Panc1 (cell line): ENCODE data around the gene TRIM37. TPM values are rescaled to one million over a fixed set of nuclear protein-coding genes. Genes with fewer than 3 reads are reported as not detected.

Experiments used
- ATAC-seq: fragments of 200-7000 bp; cut with Tn5 transposase; 2 replicates; pipeline ENCODE4 v1.9.1; 2020; ENCODE audit warnings: mild to moderate bottlenecking, moderate library complexity
- BruUV-seq: library from RNA; stranded (reverse); fragments of 400-500 nt; replicated peaks from 2 replicates; lab custom pipeline; 2021; lab: Mats Ljungman, UMichigan
- CTCF ChIA-PET: fragments of 300-600 bp; sonication (Branson Sonifier 250); formaldehyde crosslinking; loops from one replicate; lab custom pipeline; 2022; ENCODE audit warnings: antibody characterized with exemption; lab: Charles Lee
- POLR2A ChIA-PET: fragments of 300-600 bp; sonication (Branson Sonifier 250); formaldehyde crosslinking; loops from one replicate; lab custom pipeline; 2022; ENCODE audit warnings: antibody characterized with exemption; lab: Charles Lee
- DNase-seq: peaks from one replicate; pipeline ENCODE4 v3.0.0-alpha.2; 2010; ENCODE audit warnings: low read depth, low spot score
- H3K27ac ChIP-seq: 2 replicates; pipeline ENCODE4 v1.5.1; 2011; ENCODE audit warnings: mild to moderate bottlenecking, low read length, inconsistent platforms
- H3K27me3 ChIP-seq: fragments of 200-500 bp; sonication (Bioruptor generic); 2 replicates; pipeline ENCODE4 v1.6.0; 2014; ENCODE audit warnings: low read length, inconsistent platforms; ENCODE audit not compliant: control insufficient read depth, insufficient read depth
- H3K36me3 ChIP-seq: fragments of 200-500 bp; sonication (Bioruptor generic); 2 replicates; pipeline ENCODE4 v1.5.1; 2014; ENCODE audit warnings: inconsistent platforms, mild to moderate bottlenecking, low read length, moderate library complexity; ENCODE audit not compliant: control insufficient read depth, insufficient read depth
- H3K4me1 ChIP-seq: 2 replicates; pipeline ENCODE4 v1.5.1; 2011; ENCODE audit warnings: inconsistent platforms, mild to moderate bottlenecking, low read length, moderate library complexity; ENCODE audit not compliant: control insufficient read depth, insufficient read depth
- H3K4me3 ChIP-seq, 2 experiments: 2 replicates each; pipeline ENCODE4 v1.5.1; 2011 to 2012; ENCODE audit warnings: low read depth in 2 of 2, low read length in 2 of 2, mild to moderate bottlenecking in 2 of 2, inconsistent platforms in 1 of 2, moderate library complexity in 1 of 2
- H3K9me3 ChIP-seq: fragments of 200-500 bp; sonication (Bioruptor generic); 2 replicates; pipeline ENCODE4 v1.5.1; 2014; ENCODE audit warnings: low read depth, mild to moderate bottlenecking, inconsistent platforms, low read length, moderate library complexity; ENCODE audit not compliant: control insufficient read depth, insufficient read depth
- CTCF ChIP-seq: fragments of 450-650 bp; IDR thresholded peaks from 2 replicates; pipeline ENCODE4 v1.5.1; 2017; ENCODE audit warnings: mild to moderate bottlenecking
- POLR2AphosphoS5 ChIP-seq: IDR thresholded peaks from 2 replicates; pipeline ENCODE4 v1.6.1; 2012; ENCODE audit warnings: mild to moderate bottlenecking, low read depth, low read length, moderate library complexity
- SIN3A ChIP-seq: IDR thresholded peaks from 2 replicates; pipeline ENCODE4 v1.6.1; 2012; ENCODE audit warnings: low read depth, mild to moderate bottlenecking, low read length, moderate library complexity, borderline replicate concordance; ENCODE audit not compliant: insufficient read depth
- TCF7L2 ChIP-seq: IDR thresholded peaks from 2 replicates; pipeline ENCODE4 v1.6.1; 2011; ENCODE audit warnings: mild to moderate bottlenecking, low read depth, low read length, inconsistent platforms
- in situ Hi-C: cut with HindIII; loops from 2 replicates; pipeline ENCODE4 v1.10.0; 2016; ENCODE audit warnings: low sequenced_read_pairs, low pct_unique_long_range_greater_than_20kb
- intact Hi-C: fragments of 100-400 bp; cut with micrococcal nuclease; formaldehyde crosslinking; loops from one replicate; pipeline ENCODE4 v1.10.0; 2022; ENCODE audit not compliant: unreplicated experiment
- total RNA-seq: library from RNA; stranded (reverse); gene quantifications from one replicate; pipeline ENCODE4 v1.2.1, GENCODE V29; 2021; ENCODE audit not compliant: unreplicated experiment
- TF ChIP-seq, protein P1 (sequence below), 2 experiments: IDR thresholded peaks; 2 replicates each; pipeline ENCODE4 v1.6.1; 2011 to 2012; ENCODE audit warnings: low read depth in 2 of 2, control low read depth in 1 of 2, low read length in 1 of 2, mild to moderate bottlenecking in 1 of 2, moderate library complexity in 1 of 2; ENCODE audit not compliant: insufficient read depth in 1 of 2

The TRIM37 gene
- total RNA-seq, 1 experiment from 2014 or later, result 43.3 TPM

DNA sequence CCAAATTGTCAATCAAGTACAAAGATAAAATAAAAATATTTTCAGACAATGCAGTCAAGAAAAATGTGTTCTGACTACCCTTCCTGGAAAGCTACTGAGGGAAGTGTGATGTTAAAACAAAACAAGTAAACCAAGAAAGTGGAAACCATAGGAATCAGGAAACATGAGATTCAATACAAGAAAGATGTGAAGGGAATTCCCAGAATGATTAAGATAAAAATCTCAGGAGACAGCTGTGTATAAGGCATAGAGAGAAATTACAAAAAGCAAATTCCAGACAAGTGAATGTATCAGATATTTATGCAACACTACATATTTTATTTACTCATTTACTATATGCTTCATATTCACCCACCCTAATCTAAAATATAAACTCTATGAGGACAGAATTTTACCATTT is 32.2 kb downstream of the TRIM37 start:
- in situ Hi-C loops, result no loop called here
- no peak overlapping the region for H3K27ac ChIP-seq
- ChIA-PET CTCF (no interaction called here), POLR2A (interaction anchor here (0.5 kb wide), 1 partner anchor 970 kb away, joined by 3 read pairs; no protein-coding TSS in a partner anchor)
- no peaks in the 10 kb centered on the region for H3K27me3 ChIP-seq
- intact Hi-C loops, result no loop called here
- BruUV-seq, result no TSS peak
- no peak overlapping the region for H3K4me3 ChIP-seq
- no peak for TF ChIP-seq CTCF
- no peak for TF ChIP-seq SIN3A
- no peaks in the 10 kb centered on the region for H3K4me1 ChIP-seq
- H3K36me3 ChIP-seq, result peaks cover 36% of the 10 kb centered on the region
- no peak for DNase-seq
- no peak for ATAC-seq
- no peaks in the 10 kb centered on the region for H3K9me3 ChIP-seq

DNA sequence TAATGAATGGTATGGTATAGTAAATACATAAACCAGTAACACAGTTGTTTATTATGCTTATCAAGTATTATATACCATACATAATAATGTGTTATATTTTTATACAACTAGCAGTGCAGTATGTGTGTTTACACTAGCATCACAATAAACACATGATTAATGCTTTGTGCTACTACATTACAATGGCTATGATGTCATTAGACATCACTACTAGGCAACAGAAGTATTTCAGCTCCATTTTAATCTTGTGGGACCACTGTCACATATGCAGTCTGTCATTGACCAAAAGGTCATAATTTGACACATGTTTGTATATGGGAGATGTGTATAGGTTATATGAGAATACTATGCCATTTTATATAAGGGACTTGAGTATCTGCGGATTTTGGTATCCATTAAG is 32.7 kb downstream of the TRIM37 start:
- ChIA-PET CTCF (no interaction called here), POLR2A (interaction anchor here (0.5 kb wide), 1 partner anchor 971 kb away, joined by 3 read pairs; no protein-coding TSS in a partner anchor)
- H3K4me1 ChIP-seq, result no peaks in the 10 kb centered on the region
- H3K4me3 ChIP-seq, result no peak overlapping the region
- no TSS peak for BruUV-seq
- no peak overlapping the region for H3K27ac ChIP-seq
- TF ChIP-seq POLR2AphosphoS5 (no peak), CTCF (no peak), TCF7L2 (no peak), SIN3A (no peak)
- TF ChIP-seq, protein P1, sequence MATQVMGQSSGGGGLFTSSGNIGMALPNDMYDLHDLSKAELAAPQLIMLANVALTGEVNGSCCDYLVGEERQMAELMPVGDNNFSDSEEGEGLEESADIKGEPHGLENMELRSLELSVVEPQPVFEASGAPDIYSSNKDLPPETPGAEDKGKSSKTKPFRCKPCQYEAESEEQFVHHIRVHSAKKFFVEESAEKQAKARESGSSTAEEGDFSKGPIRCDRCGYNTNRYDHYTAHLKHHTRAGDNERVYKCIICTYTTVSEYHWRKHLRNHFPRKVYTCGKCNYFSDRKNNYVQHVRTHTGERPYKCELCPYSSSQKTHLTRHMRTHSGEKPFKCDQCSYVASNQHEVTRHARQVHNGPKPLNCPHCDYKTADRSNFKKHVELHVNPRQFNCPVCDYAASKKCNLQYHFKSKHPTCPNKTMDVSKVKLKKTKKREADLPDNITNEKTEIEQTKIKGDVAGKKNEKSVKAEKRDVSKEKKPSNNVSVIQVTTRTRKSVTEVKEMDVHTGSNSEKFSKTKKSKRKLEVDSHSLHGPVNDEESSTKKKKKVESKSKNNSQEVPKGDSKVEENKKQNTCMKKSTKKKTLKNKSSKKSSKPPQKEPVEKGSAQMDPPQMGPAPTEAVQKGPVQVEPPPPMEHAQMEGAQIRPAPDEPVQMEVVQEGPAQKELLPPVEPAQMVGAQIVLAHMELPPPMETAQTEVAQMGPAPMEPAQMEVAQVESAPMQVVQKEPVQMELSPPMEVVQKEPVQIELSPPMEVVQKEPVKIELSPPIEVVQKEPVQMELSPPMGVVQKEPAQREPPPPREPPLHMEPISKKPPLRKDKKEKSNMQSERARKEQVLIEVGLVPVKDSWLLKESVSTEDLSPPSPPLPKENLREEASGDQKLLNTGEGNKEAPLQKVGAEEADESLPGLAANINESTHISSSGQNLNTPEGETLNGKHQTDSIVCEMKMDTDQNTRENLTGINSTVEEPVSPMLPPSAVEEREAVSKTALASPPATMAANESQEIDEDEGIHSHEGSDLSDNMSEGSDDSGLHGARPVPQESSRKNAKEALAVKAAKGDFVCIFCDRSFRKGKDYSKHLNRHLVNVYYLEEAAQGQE (IDR thresholded peaks at IDR 0.05; ENCODE audit: insufficient read depth in 1 of 2, low read depth in 2 of 2, low read length in 1 of 2), result no peak
- ATAC-seq (no peak), DNase-seq (no peak)
- peaks cover 31% of the 10 kb centered on the region for H3K36me3 ChIP-seq
- no peaks in the 10 kb centered on the region for H3K27me3 ChIP-seq
- in situ Hi-C loops, result no loop called here
- no peaks in the 10 kb centered on the region for H3K9me3 ChIP-seq
- intact Hi-C loops, result no loop called here
